GM23248 (cell line): ENCODE measurements around the gene MYCBP2.

Source experiments
- EZH2 ChIP-seq: fragments of 200-600 bp; sonication (generic); IDR thresholded peaks from 2 replicates; pipeline ENCODE4 v1.6.1; 2018; ENCODE audit warnings: antibody characterized with exemption, mild to moderate bottlenecking; ENCODE audit not compliant: insufficient read depth, poor library complexity, severe bottlenecking
- EZH2phosphoT487 ChIP-seq: fragments of 200-600 bp; sonication (generic); IDR thresholded peaks from 2 replicates; pipeline ENCODE4 v1.6.1; 2018; ENCODE audit warnings: antibody characterized with exemption, moderate library complexity, mild to moderate bottlenecking, low read depth; ENCODE audit not compliant: insufficient read depth

- no peak for TF ChIP-seq EZH2
- TF ChIP-seq EZH2phosphoT487: no peak
Observed at GRCh38 chr13:77289851-77290250, 37.0 kb downstream of the MYCBP2 start.
